GM21528 (cell line): ENCODE results near the gene FOXB2.

Source experiments
- ATAC-seq: cut with Tn5 transposase; IDR thresholded peaks from one replicate; pipeline ENCODE4 v1.9.1; 2021; ENCODE audit warnings: mild to moderate bottlenecking, moderate library complexity; ENCODE audit not compliant: unreplicated experiment, low FRiP score

Gene FOXB2

DNA sequence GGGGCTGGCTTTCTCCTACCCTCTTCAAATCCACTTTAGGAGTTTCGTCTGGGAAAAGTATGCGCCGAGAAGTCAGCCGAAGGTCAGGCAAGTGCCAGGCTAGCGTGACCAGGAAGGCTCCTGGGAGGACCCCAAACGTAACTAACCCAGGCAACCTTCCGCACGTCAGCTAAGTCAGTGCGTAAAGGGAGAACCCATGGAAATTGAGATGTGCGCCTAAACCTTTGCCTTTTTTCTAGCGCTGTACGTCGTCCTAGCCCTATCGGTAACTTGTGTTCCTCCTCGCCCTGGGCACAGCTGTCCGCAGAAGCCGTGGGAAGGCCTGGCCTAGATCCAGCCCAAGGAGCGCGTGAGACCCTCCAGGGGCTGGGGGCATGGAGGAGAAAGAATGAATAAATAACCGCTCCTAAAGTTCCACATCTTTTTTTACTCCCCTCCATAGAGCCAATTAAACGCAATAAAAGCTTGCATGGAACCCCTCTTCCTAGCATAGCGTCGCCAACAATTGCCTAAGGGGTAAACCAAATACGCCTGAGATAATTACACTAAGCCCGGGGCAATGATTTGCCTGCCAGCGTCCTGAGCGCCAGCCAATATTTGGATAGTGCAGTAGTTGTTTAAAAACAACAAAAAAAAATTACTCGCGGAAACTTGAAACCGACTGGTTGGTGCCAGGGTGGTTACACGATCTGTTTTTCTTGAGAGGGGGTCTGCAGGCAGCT, 4.0 kb upstream of the FOXB2 start:
- ATAC-seq, result no peak

DNA sequence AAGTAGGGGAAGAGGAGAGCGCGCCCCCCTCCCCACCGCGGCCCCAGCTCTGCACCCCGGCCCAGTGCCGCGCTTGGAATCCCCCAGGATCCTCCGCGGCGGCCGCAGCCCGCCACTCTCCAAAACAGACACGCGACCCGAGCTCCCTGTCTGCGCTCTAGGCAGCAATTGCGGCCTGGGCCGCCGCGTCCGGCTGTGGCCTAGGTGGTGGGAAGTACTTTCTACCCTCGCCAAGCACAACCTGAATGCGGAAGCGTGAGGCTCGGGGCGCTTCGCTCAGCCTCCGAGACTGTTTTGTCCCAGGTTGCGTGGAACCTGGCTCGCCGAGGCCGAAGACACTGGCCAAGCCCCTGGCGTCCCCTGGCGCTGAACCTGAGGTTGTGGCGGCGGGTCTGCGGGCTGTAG, 3.3 kb upstream of the FOXB2 start:
- no peak for ATAC-seq

- ATAC-seq, result no peak
Measured at GRCh38 chr9:77016526-77017504, 2.6 kb upstream of the FOXB2 start.

GRCh38 chr9:77017505-77017894, 2.0 kb upstream of the FOXB2 start:
- ATAC-seq, result no peak

GRCh38 chr9:77018058-77018968, 1.1 kb upstream of the FOXB2 start:
- ATAC-seq, result no peak

- ATAC-seq, result no peak
Measured at GRCh38 chr9:77018969-77019235, 553 bp upstream of the FOXB2 start.

GRCh38 chr9:77019926-77020412, 514 bp downstream of the FOXB2 start:
- no peak for ATAC-seq

- no peak for ATAC-seq
Measured at GRCh38 chr9:77020413-77021290, 1.2 kb downstream of the FOXB2 start.

DNA sequence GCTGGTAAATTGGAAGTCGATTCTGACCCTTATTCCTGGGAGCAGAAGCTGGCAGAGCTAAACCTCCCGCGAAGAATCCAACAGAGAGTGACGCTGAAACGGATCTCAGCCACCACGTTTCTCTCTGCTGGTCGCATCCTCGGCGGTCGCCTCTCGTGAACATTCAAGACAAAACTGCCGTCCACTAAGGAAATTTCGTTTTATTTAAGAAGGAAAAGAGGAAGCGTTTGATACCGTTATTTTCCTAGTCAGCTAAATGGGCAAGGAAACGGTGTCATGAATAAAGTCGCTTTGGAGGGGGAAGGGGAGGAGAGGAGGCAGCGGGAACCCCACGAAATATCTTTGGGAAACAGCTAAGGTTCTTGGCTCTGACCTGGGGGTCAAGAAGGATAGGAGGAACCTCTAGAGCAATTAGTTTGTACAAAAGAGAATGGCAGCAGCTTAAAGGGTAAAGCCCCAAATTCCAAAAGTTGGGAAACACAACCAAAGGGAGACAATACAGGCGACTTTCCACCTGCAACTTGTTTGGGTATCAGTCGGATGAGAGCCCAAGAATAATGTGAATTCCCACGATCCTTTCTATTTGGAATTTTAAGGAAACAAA, 1.9 kb downstream of the FOXB2 start:
- ATAC-seq, result no peak

- ATAC-seq, result no peak
Measured at GRCh38 chr9:77021922-77022782, 2.7 kb downstream of the FOXB2 start.

DNA sequence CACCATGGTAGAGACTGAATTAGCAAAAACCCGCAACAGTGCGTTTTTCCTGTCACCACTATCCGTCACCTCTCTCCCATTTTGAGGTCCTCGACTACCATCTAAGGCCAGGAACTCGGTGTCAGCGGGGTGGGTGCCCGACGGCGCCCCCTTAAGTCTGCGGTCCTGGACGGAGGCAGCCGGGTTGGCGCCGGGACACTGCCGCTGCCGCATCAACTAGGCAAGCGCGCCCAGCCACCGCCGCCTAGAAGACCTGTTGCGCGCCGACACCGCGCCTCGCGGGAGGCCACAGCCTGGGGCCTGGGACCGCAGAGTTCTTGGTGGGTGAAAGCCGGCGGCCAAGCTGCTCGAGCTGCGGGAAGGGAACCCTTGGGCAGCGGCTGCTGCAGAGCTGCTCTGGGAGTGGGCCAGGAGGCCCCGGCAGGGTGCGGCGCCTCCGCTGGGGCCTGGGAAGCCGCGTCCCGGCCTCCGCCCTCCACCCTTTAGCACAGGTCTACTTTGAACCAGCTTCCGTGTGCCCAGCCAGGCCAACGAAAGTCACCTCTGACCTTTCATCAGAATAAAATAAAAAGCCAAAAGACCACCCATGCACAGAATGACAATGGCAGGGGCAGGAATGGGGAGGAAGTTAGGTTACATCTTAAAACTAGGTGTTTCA, 3.5 kb downstream of the FOXB2 start:
- no peak for ATAC-seq

- no peak for ATAC-seq
Measured at GRCh38 chr9:77023726-77024125, 4.3 kb downstream of the FOXB2 start.

- no peak for ATAC-seq
Measured at GRCh38 chr9:77024776-77025545, 5.5 kb downstream of the FOXB2 start.

DNA sequence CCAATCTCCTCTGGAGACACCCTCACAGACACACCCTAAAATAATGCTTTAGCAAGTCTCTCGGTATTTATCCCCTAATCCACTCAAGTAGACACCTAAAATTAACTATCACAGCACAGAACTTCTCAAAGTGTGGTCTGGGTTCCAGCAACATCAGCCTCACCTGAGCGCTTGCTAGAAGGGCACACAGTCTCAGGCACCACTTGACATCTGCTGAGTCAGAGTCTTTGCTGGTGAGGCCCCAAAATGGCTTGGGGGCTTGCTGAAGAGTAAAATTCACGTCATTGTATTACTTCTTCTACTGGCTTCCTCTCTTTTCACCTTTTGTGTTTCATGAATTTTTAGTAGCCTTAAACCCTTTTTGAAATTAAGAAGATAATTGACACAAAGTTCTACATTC, 9.0 kb downstream of the FOXB2 start:
- no peak for ATAC-seq

DNA sequence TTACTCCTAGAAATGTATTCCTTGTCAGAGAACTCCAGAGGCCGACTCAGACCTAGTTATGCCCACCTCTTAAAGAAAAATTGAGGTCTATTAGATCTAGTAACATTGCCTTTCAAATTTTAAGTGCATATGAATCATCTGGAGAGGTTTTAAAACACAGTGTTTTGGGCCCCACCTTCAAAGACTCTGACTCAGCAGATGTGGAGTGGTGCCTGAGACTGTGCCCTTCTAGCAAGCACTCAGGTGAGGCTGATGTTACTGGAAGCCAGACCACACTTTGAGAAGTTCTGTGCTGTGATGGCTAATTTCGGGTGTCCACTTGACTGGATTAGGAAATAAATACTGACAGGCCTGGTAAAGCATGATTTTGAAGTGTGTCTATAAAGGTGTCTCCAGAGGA, 10.6 kb downstream of the FOXB2 start:
- no peak for ATAC-seq

GRCh38 chr9:77038281-77039036, 19.0 kb downstream of the FOXB2 start:
- no peak for ATAC-seq

- no peak for ATAC-seq
Measured at GRCh38 chr9:77040340-77040739, 20.9 kb downstream of the FOXB2 start.
